Measurements from ENCODE around the gene FAM170B.
A peak's percentile ranks its signal among the peaks of the same experiment; 100 is the strongest.

The FAM170B gene

GRCh38 chr10:49096890-49097445 lies 36.9 kb downstream of the FAM170B start:
- no peak for DNase-seq

GRCh38 chr10:49094646-49095045 lies 39.2 kb downstream of the FAM170B start:
- no peak for DNase-seq

- DNase-seq, result no peak
Observed at GRCh38 chr10:49093922-49094321, 39.9 kb downstream of the FAM170B start.

GRCh38 chr10:49092477-49092876 lies 41.3 kb downstream of the FAM170B start:
- no peak for DNase-seq

GRCh38 chr10:49091450-49092210 lies 42.2 kb downstream of the FAM170B start:
- no peak for DNase-seq

GRCh38 chr10:49090696-49091380 lies 43.0 kb downstream of the FAM170B start:
- no peak for DNase-seq

- DNase-seq, result no peak
Observed at GRCh38 chr10:49090189-49090575, 43.6 kb downstream of the FAM170B start.

GRCh38 chr10:49089557-49090188 lies 44.1 kb downstream of the FAM170B start:
- no peak for DNase-seq

- no peak for DNase-seq
Observed at GRCh38 chr10:49089152-49089551, 44.7 kb downstream of the FAM170B start.

GRCh38 chr10:49086889-49087288 lies 46.9 kb downstream of the FAM170B start:
- DNase-seq, result no peak

GRCh38 chr10:49083261-49083660 lies 50.6 kb downstream of the FAM170B start:
- peak; percentile 45 for DNase-seq

GRCh38 chr10:49082766-49083165 lies 51.1 kb downstream of the FAM170B start:
- peak; percentile 64 for DNase-seq

GRCh38 chr10:49081547-49082275 lies 52.1 kb downstream of the FAM170B start:
- peak; percentile 24 for DNase-seq
